K562 (cell line): Measurements from ENCODE around the gene CUEDC2. TPM values are rescaled to one million over a fixed set of nuclear protein-coding genes. Genes with fewer than 3 reads are reported as not detected.

Experiments
- DACH1 ChIP-seq: fragments of 450-650 bp; IDR thresholded peaks from 2 replicates; pipeline ENCODE4 v1.6.1; 2018; ENCODE audit not compliant: partially characterized antibody
- E2F8 ChIP-seq: fragments of 450-650 bp; IDR thresholded peaks from 2 replicates; pipeline ENCODE4 v1.7.1; 2018; ENCODE audit warnings: mild to moderate bottlenecking, low read depth; ENCODE audit not compliant: partially characterized antibody
- ELK3 ChIP-seq: fragments of 450-650 bp; formaldehyde crosslinking; IDR thresholded peaks from 2 replicates; pipeline ENCODE4 v1.4.0; 2020; ENCODE audit warnings: mild to moderate bottlenecking
- ETS2 ChIP-seq: IDR thresholded peaks from 2 replicates; pipeline ENCODE4 v1.6.1; 2016; ENCODE audit warnings: borderline replicate concordance, missing genetic modification characterization, mild to moderate bottlenecking, moderate library complexity, missing compliant biosample characterization; ENCODE audit not compliant: poor library complexity, severe bottlenecking
- ETV1 ChIP-seq: fragments of 450-650 bp; conservative IDR thresholded peaks from 2 replicates; pipeline ENCODE4 v1.6.1; 2016; ENCODE audit warnings: missing genetic modification characterization, control low read depth, low read depth, missing compliant biosample characterization
- HINFP ChIP-seq: fragments of 450-650 bp; conservative IDR thresholded peaks from 2 replicates; pipeline ENCODE4 v1.6.1; 2016; ENCODE audit warnings: missing genetic modification characterization, low read depth, mild to moderate bottlenecking, control low read depth, missing compliant biosample characterization
- KAT2B ChIP-seq: IDR thresholded peaks from one replicate; pipeline ENCODE4 v1.6.1; 2012; ENCODE audit warnings: low read depth, mild to moderate bottlenecking, control low read depth, inconsistent platforms, low read length, moderate library complexity
- NR2C2 ChIP-seq, 2 experiments: fragments of 200-800 bp in 1 of 2; sonication (Bioruptor generic) in 1 of 2; sonication (generic) in 1 of 2; formaldehyde crosslinking in 1 of 2; IDR thresholded peaks; 2 replicates each; pipeline versions ENCODE4 v1.6.1 to v1.8.0; 2016 to 2022; ENCODE audit warnings: mild to moderate bottlenecking in 1 of 2, missing compliant biosample characterization in 1 of 2, missing genetic modification characterization in 1 of 2, missing genetic modification reagents in 1 of 2
- RBFOX2 ChIP-seq: fragments of 200-400 bp; formaldehyde crosslinking; IDR thresholded peaks from 2 replicates; pipeline ENCODE4 v1.6.1; 2017; ENCODE audit warnings: low read depth, mild to moderate bottlenecking, low read length, moderate library complexity
- RBM39 ChIP-seq: fragments of 200-400 bp; formaldehyde crosslinking; optimal IDR thresholded peaks from 2 replicates; pipeline ENCODE3; 2018; ENCODE audit warnings: low read depth, low read length
- RFX1 ChIP-seq: fragments of 450-650 bp; IDR thresholded peaks from 2 replicates; pipeline ENCODE4 v1.6.1; 2016; ENCODE audit warnings: mild to moderate bottlenecking, moderate library complexity
- SAP30 ChIP-seq: fragments of 200-600 bp; sonication (generic); IDR thresholded peaks from 2 replicates; pipeline ENCODE4 v1.6.1; 2012; ENCODE audit warnings: borderline replicate concordance, low read depth, mild to moderate bottlenecking, moderate library complexity, low read length, control low read depth, inconsistent platforms; ENCODE audit not compliant: insufficient read depth, poor library complexity, severe bottlenecking
- SMARCA4 ChIP-seq: fragments of 450-650 bp; IDR thresholded peaks from 2 replicates; pipeline ENCODE4 v1.6.1; 2016
- TAF1 ChIP-seq: IDR thresholded peaks from 2 replicates; pipeline ENCODE4 v1.6.1; 2011; ENCODE audit warnings: mild to moderate bottlenecking, low read length, moderate library complexity; ENCODE audit not compliant: insufficient read depth, control insufficient read depth, severe bottlenecking; ENCODE audit errors: extremely low read depth
- TSC22D4 ChIP-seq: fragments of 450-650 bp; IDR thresholded peaks from 2 replicates; pipeline ENCODE4 v1.6.1; 2016; ENCODE audit warnings: missing genetic modification characterization, missing biosample characterization, control low read depth
- ZNF41 ChIP-seq: fragments of 250-450 bp; sonication (Bioruptor Pico); conservative IDR thresholded peaks from 2 replicates; pipeline ENCODE4 v1.4.0; 2020; ENCODE audit warnings: mild to moderate bottlenecking
- ZNF592 ChIP-seq: fragments of 450-650 bp; IDR thresholded peaks from 2 replicates; pipeline ENCODE4 v1.6.1; 2017; ENCODE audit warnings: antibody characterized with exemption, mild to moderate bottlenecking
- polyA plus RNA-seq, 8 experiments: library from polyadenylated mRNA; depleted of rRNA in 4 of 8; stranded (reverse) in 5 of 8; unstranded in 3 of 8; fragments of >200 nt; fragmentation: Nextera tagmentation in 2 of 8; fragmentation: Illumina TruSeq in 1 of 8; extraction: Ambion mirVana in 2 of 8; extraction: Trizol in 1 of 8; gene quantifications; 2 replicates each; pipeline versions ENCODE4 v1.2.1 to v1.2.3, GENCODE V29; 2011 to 2014; ENCODE audit warnings: inconsistent platforms in 1 of 8, missing spikeins in 1 of 8
- total RNA-seq, 7 experiments: library from RNA; depleted of rRNA in 6 of 7; stranded (reverse); fragments of >200 nt in 6 of 7; fragmentation: Illumina TruSeq in 2 of 7; extraction: Trizol in 2 of 7; gene quantifications; 2 replicates each; pipeline versions ENCODE4 v1.2.1 to v1.2.3, GENCODE V29; 2011 to 2021; ENCODE audit warnings: low replicate concordance in 1 of 7

The CUEDC2 gene
- total and polyA plus RNA-seq, 9 of the 15 experiments (the other 6 are each of a cell fraction or from before 2014, with no cell fraction given): 8.5 to 48.9 (median 27.4) TPM

GRCh38 chr10:102455893-102456471 lies 23.6 kb upstream of the CUEDC2 start (continued):
- no peak; the same call in 1 of the 2 replicates for TF ChIP-seq HINFP
- no peak for TF ChIP-seq NR2C2 (CRISPR knock-in tag; IDR thresholded peaks at IDR 0.05)
- TF ChIP-seq NR2C2 (tag; IDR thresholded peaks at IDR 0.05): peak; percentile 77
- no peak for TF ChIP-seq ELK3 (CRISPR knock-in tag)
- TF ChIP-seq SMARCA4: peak; percentile 91
- TF ChIP-seq TAF1: no peak
- peak; percentile 38; the same call in 1 of the 2 replicates for TF ChIP-seq RBFOX2
- no peak for TF ChIP-seq SAP30
- no peak for TF ChIP-seq RBM39
- TF ChIP-seq DACH1: no peak
- TF ChIP-seq RFX1: no peak
- 0 out of 2 replicates have a peak, but pooled peaks have one; percentile 51 for TF ChIP-seq ZNF41 (CRISPR knock-in tag)
- TF ChIP-seq TSC22D4 (tag): no peak
- no peak for TF ChIP-seq E2F8
- TF ChIP-seq ZNF592: peak; percentile 93
- TF ChIP-seq ETV1 (tag): peak; percentile 35; the same call in 1 of the 2 replicates
- TF ChIP-seq KAT2B: no peak
- no peak for TF ChIP-seq ETS2 (tag)
